GM19395 (cell line): ENCODE measurements around the gene SEC31B.

Experiments used
- ATAC-seq: cut with Tn5 transposase; IDR thresholded peaks from one replicate; pipeline ENCODE4 v1.9.1; 2021; ENCODE audit warnings: mild to moderate bottlenecking, moderate library complexity; ENCODE audit not compliant: unreplicated experiment

SEC31B gene

GRCh38 chr10:100446130-100446761 is 73.4 kb downstream of the SEC31B start:
- ATAC-seq, result no peak

GRCh38 chr10:100442548-100442947 is 77.1 kb downstream of the SEC31B start:
- ATAC-seq, result no peak

GRCh38 chr10:100438674-100439315 is 80.9 kb downstream of the SEC31B start:
- ATAC-seq, result no peak
